Measurements from ENCODE around the gene MAOA. TPM values are rescaled to one million over a fixed set of nuclear protein-coding genes. Genes with fewer than 3 reads are reported as not detected.

MAOA gene
- total and polyA plus RNA-seq, 4 donors = 13.6 to 34.0 (median 26.7) TPM

GRCh38 chrX:43703211-43703791 lies 47.2 kb downstream of the MAOA start:
- peaks cover 5% of the 10 kb centered on the region for H3K27me3 ChIP-seq (ENCODE audit: control insufficient read depth, insufficient read depth, low read length)
- no peak for DNase-seq (ENCODE audit: low read depth in 4 of 6, low spot score in 6 of 6)

GRCh38 chrX:43706786-43707370 lies 50.8 kb downstream of the MAOA start:
- Histone ChIP-seq H3K27me3 (ENCODE audit: control insufficient read depth, insufficient read depth, low read length) (peaks cover 2% of the 10 kb centered on the region), H3K4me1 (ENCODE audit: control insufficient read depth, insufficient read depth, low read length) (no peaks in the 10 kb centered on the region), H3K27ac (ENCODE audit: low read depth, low read length) (no peak overlapping the region), H3K4me3 (ENCODE audit: low read depth, low read length) (no peak overlapping the region), H3K9me3 (ENCODE audit: control insufficient read depth, insufficient read depth, low read length) (no peaks in the 10 kb centered on the region), H3K36me3 (ENCODE audit: control insufficient read depth, insufficient read depth, low read length) (no peaks in the 10 kb centered on the region)
- 32% methylated on average over 2 of the region's 2 CpGs for WGBS (ENCODE audit: insufficient coverage)
- DNase-seq (ENCODE audit: low read depth in 4 of 6, low spot score in 6 of 6) = no peak

More at GRCh38 chrX:43703211-43703791, 47.2 kb downstream of the MAOA start:
- no peak overlapping the region for H3K27ac ChIP-seq (ENCODE audit: low read depth, low read length)
- 67% methylated on average over 2 of the region's 4 CpGs for WGBS (ENCODE audit: insufficient coverage)
- no peaks in the 10 kb centered on the region for H3K36me3 ChIP-seq (ENCODE audit: control insufficient read depth, insufficient read depth, low read length)
- H3K9me3 ChIP-seq (ENCODE audit: control insufficient read depth, insufficient read depth, low read length) = no peaks in the 10 kb centered on the region
- no peaks in the 10 kb centered on the region for H3K4me1 ChIP-seq (ENCODE audit: control insufficient read depth, insufficient read depth, low read length)
- H3K4me3 ChIP-seq (ENCODE audit: low read depth, low read length) = no peak overlapping the region

- H3K4me1 ChIP-seq (ENCODE audit: control insufficient read depth, insufficient read depth, low read length) = no peaks in the 10 kb centered on the region
- H3K27me3 ChIP-seq (ENCODE audit: control insufficient read depth, insufficient read depth, low read length) = no peaks in the 10 kb centered on the region
- H3K27ac ChIP-seq (ENCODE audit: low read depth, low read length) = no peak overlapping the region
Observed at GRCh38 chrX:43707812-43708548, 51.9 kb downstream of the MAOA start.

GRCh38 chrX:43716144-43716543 lies 60.0 kb downstream of the MAOA start:
- Histone ChIP-seq H3K4me3 (ENCODE audit: low read depth, low read length) (no peak overlapping the region), H3K36me3 (ENCODE audit: control insufficient read depth, insufficient read depth, low read length) (no peaks in the 10 kb centered on the region), H3K27ac (ENCODE audit: low read depth, low read length) (no peak overlapping the region), H3K27me3 (ENCODE audit: control insufficient read depth, insufficient read depth, low read length) (no peaks in the 10 kb centered on the region), H3K4me1 (ENCODE audit: control insufficient read depth, insufficient read depth, low read length) (no peaks in the 10 kb centered on the region), H3K9me3 (ENCODE audit: control insufficient read depth, insufficient read depth, low read length) (peaks cover 7% of the 10 kb centered on the region)
- DNase-seq (ENCODE audit: low read depth in 4 of 6, low spot score in 6 of 6) = no peak
- WGBS (ENCODE audit: insufficient coverage) = 80% methylated on average over 2 of the region's 2 CpGs

More at GRCh38 chrX:43707812-43708548, 51.9 kb downstream of the MAOA start:
- no CpG with 5 or more reads among the region's 3 CpGs for WGBS (ENCODE audit: insufficient coverage)
- H3K36me3 ChIP-seq (ENCODE audit: control insufficient read depth, insufficient read depth, low read length) = no peaks in the 10 kb centered on the region
- no peak overlapping the region for H3K4me3 ChIP-seq (ENCODE audit: low read depth, low read length)
- H3K9me3 ChIP-seq (ENCODE audit: control insufficient read depth, insufficient read depth, low read length) = no peaks in the 10 kb centered on the region
- peak in 1 of 6 donors; percentile 34 for DNase-seq (ENCODE audit: low read depth in 4 of 6, low spot score in 6 of 6)

- no peak overlapping the region for H3K4me3 ChIP-seq (ENCODE audit: low read depth, low read length)
- H3K9me3 ChIP-seq (ENCODE audit: control insufficient read depth, insufficient read depth, low read length) = peaks cover 7% of the 10 kb centered on the region
- 60% methylated on average over 1 of the region's 1 CpG for WGBS (ENCODE audit: insufficient coverage)
- no peak overlapping the region for H3K27ac ChIP-seq (ENCODE audit: low read depth, low read length)
- no peaks in the 10 kb centered on the region for H3K36me3 ChIP-seq (ENCODE audit: control insufficient read depth, insufficient read depth, low read length)
- H3K27me3 ChIP-seq (ENCODE audit: control insufficient read depth, insufficient read depth, low read length) = no peaks in the 10 kb centered on the region
- DNase-seq (ENCODE audit: low read depth in 4 of 6, low spot score in 6 of 6) = no peak
- H3K4me1 ChIP-seq (ENCODE audit: control insufficient read depth, insufficient read depth, low read length) = no peaks in the 10 kb centered on the region
Observed at GRCh38 chrX:43716696-43717095, 60.6 kb downstream of the MAOA start.

- Histone ChIP-seq H3K9me3 (ENCODE audit: control insufficient read depth, insufficient read depth, low read length) (peaks cover 7% of the 10 kb centered on the region), H3K36me3 (ENCODE audit: control insufficient read depth, insufficient read depth, low read length) (no peaks in the 10 kb centered on the region), H3K4me3 (ENCODE audit: low read depth, low read length) (no peak overlapping the region), H3K27me3 (ENCODE audit: control insufficient read depth, insufficient read depth, low read length) (no peaks in the 10 kb centered on the region), H3K4me1 (ENCODE audit: control insufficient read depth, insufficient read depth, low read length) (no peaks in the 10 kb centered on the region), H3K27ac (ENCODE audit: low read depth, low read length) (no peak overlapping the region)
- WGBS (ENCODE audit: insufficient coverage) = 100% methylated on average over 1 of the region's 1 CpG
- no peak for DNase-seq (ENCODE audit: low read depth in 4 of 6, low spot score in 6 of 6)
Observed at GRCh38 chrX:43717161-43717560, 61.1 kb downstream of the MAOA start.

GRCh38 chrX:43718081-43718480 lies 62.0 kb downstream of the MAOA start:
- Histone ChIP-seq H3K27ac (ENCODE audit: low read depth, low read length) (no peak overlapping the region), H3K4me1 (ENCODE audit: control insufficient read depth, insufficient read depth, low read length) (no peaks in the 10 kb centered on the region), H3K36me3 (ENCODE audit: control insufficient read depth, insufficient read depth, low read length) (no peaks in the 10 kb centered on the region), H3K9me3 (ENCODE audit: control insufficient read depth, insufficient read depth, low read length) (peaks cover 7% of the 10 kb centered on the region), H3K4me3 (ENCODE audit: low read depth, low read length) (no peak overlapping the region), H3K27me3 (ENCODE audit: control insufficient read depth, insufficient read depth, low read length) (no peaks in the 10 kb centered on the region)
- no peak for DNase-seq (ENCODE audit: low read depth in 4 of 6, low spot score in 6 of 6)
- WGBS (ENCODE audit: insufficient coverage) = 83% methylated on average over 1 of the region's 1 CpG

GRCh38 chrX:43718546-43718945 lies 62.4 kb downstream of the MAOA start:
- 84% methylated on average over 6 of the region's 6 CpGs for WGBS (ENCODE audit: insufficient coverage)
- Histone ChIP-seq H3K36me3 (ENCODE audit: control insufficient read depth, insufficient read depth, low read length) (no peaks in the 10 kb centered on the region), H3K9me3 (ENCODE audit: control insufficient read depth, insufficient read depth, low read length) (peaks cover 7% of the 10 kb centered on the region), H3K4me1 (ENCODE audit: control insufficient read depth, insufficient read depth, low read length) (no peaks in the 10 kb centered on the region), H3K27me3 (ENCODE audit: control insufficient read depth, insufficient read depth, low read length) (no peaks in the 10 kb centered on the region), H3K4me3 (ENCODE audit: low read depth, low read length) (no peak overlapping the region), H3K27ac (ENCODE audit: low read depth, low read length) (no peak overlapping the region)
- DNase-seq (ENCODE audit: low read depth in 4 of 6, low spot score in 6 of 6) = no peak

- H3K27ac ChIP-seq (ENCODE audit: low read depth, low read length) = no peak overlapping the region
- H3K9me3 ChIP-seq (ENCODE audit: control insufficient read depth, insufficient read depth, low read length) = peaks cover 7% of the 10 kb centered on the region
- WGBS (ENCODE audit: insufficient coverage) = 61% methylated on average over 1 of the region's 1 CpG
- H3K4me3 ChIP-seq (ENCODE audit: low read depth, low read length) = no peak overlapping the region
- no peaks in the 10 kb centered on the region for H3K27me3 ChIP-seq (ENCODE audit: control insufficient read depth, insufficient read depth, low read length)
- no peak for DNase-seq (ENCODE audit: low read depth in 4 of 6, low spot score in 6 of 6)
- H3K4me1 ChIP-seq (ENCODE audit: control insufficient read depth, insufficient read depth, low read length) = no peaks in the 10 kb centered on the region
- no peaks in the 10 kb centered on the region for H3K36me3 ChIP-seq (ENCODE audit: control insufficient read depth, insufficient read depth, low read length)
Observed at GRCh38 chrX:43718956-43719355, 62.9 kb downstream of the MAOA start.

GRCh38 chrX:43720082-43720481 lies 64.0 kb downstream of the MAOA start:
- no peaks in the 10 kb centered on the region for H3K27me3 ChIP-seq (ENCODE audit: control insufficient read depth, insufficient read depth, low read length)
- WGBS (ENCODE audit: insufficient coverage) = 61% methylated on average over 3 of the region's 3 CpGs

More at GRCh38 chrX:43720082-43720481, 64.0 kb downstream of the MAOA start:
- no peaks in the 10 kb centered on the region for H3K4me1 ChIP-seq (ENCODE audit: control insufficient read depth, insufficient read depth, low read length)
- no peak for DNase-seq (ENCODE audit: low read depth in 4 of 6, low spot score in 6 of 6)
- H3K4me3 ChIP-seq (ENCODE audit: low read depth, low read length) = no peak overlapping the region
- H3K36me3 ChIP-seq (ENCODE audit: control insufficient read depth, insufficient read depth, low read length) = no peaks in the 10 kb centered on the region
- peaks cover 7% of the 10 kb centered on the region for H3K9me3 ChIP-seq (ENCODE audit: control insufficient read depth, insufficient read depth, low read length)
- H3K27ac ChIP-seq (ENCODE audit: low read depth, low read length) = no peak overlapping the region
